IPS DF 6.9 (cell line): ENCODE data around the gene PEX3.
A peak's percentile ranks its signal among the peaks of the same experiment; 100 is the strongest.
"Not testable (repeated sequence)": the region's sequence is repeated elsewhere in the genome, so short reads cannot be mapped to it uniquely, and the experiment has no call there.

Source experiments
- DNase-seq: peaks from one replicate; pipeline ENCODE4 v3.0.0-alpha.2; 2013; ENCODE audit warnings: low read depth, low spot score
- H3K27ac ChIP-seq: one replicate; pipeline ENCODE4 v1.5.1; 2013; ENCODE audit warnings: low read length, control low read depth
- H3K27me3 ChIP-seq: 2 replicates; pipeline ENCODE4 v1.6.1; 2013; ENCODE audit warnings: mild to moderate bottlenecking, low read length; ENCODE audit not compliant: control insufficient read depth, insufficient read depth
- H3K36me3 ChIP-seq: 2 replicates; pipeline ENCODE4 v1.6.1; 2013; ENCODE audit warnings: low read length; ENCODE audit not compliant: control insufficient read depth, insufficient read depth
- H3K4me1 ChIP-seq: 2 replicates; pipeline ENCODE4 v1.6.1; 2013; ENCODE audit warnings: low read length; ENCODE audit not compliant: control insufficient read depth, insufficient read depth
- H3K4me3 ChIP-seq: 2 replicates; pipeline ENCODE4 v1.5.1; 2013; ENCODE audit warnings: mild to moderate bottlenecking, low read length
- H3K9me3 ChIP-seq: 2 replicates; pipeline ENCODE4 v1.6.1; 2013; ENCODE audit warnings: low read length, inconsistent platforms; ENCODE audit not compliant: control insufficient read depth, insufficient read depth
- WGBS: extraction: QIAGEN DNeasy Blood & Tissue Kit; methylation state at CpG from one replicate; pipeline ENCODE4 v1.1.7; 2013; ENCODE audit warnings: mixed read lengths, missing lambda C conversion rate; ENCODE audit not compliant: insufficient read length, insufficient coverage; 5-methylcytosine and 5-hydroxymethylcytosine counted together

PEX3 gene

GRCh38 chr6:143447865-143448264, 2.7 kb upstream of the PEX3 start:
- not testable (repeated sequence) for H3K4me3 ChIP-seq, DNase-seq, H3K27ac ChIP-seq, H3K9me3 ChIP-seq, H3K4me1 ChIP-seq, H3K36me3 ChIP-seq, H3K27me3 ChIP-seq
- WGBS = no CpG with 5 or more reads among the region's 2 CpGs

DNA sequence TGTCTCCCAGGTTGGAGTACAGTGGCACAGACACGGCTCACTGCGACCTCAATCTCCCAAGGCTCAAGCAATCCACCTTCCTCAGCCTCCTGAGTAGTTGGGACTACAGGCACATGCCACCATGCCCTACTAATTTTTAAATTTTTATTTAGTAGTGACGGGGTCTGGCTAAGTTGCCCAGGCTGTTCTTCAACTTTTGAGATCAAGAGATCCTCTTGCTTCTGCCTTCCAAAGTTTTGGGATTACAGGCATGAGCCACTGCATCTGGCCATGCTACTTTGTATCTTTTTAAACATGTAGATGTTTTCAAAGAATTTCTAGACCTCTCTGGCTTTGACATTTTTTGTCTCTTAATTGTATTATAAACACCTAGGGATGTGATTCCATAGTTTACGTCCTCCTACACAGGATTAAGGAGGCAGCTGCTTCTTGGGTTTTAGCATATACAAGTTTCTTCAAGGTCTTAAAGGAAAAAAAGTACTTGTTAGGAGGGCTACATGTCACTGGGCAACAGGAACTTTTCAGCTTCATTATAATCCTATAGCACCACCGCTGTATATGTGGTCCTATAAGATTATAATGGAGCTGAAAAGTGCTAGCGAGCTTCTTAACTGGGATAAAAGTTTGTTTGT, 1.4 kb upstream of the PEX3 start:
- H3K4me1 ChIP-seq = no peaks in the 10 kb centered on the region
- no peak overlapping the region for H3K27ac ChIP-seq
- H3K36me3 ChIP-seq = no peaks in the 10 kb centered on the region
- H3K4me3 ChIP-seq = peak overlapping the region; percentile 53; the same call in 1 of the 2 replicates
- no peak for DNase-seq
- WGBS = no CpG with 5 or more reads among the region's 6 CpGs
- H3K27me3 ChIP-seq = 0 out of 2 replicates have a peak, but pooled peaks cover 1% of the 10 kb centered on the region
- no peaks in the 10 kb centered on the region for H3K9me3 ChIP-seq

DNA sequence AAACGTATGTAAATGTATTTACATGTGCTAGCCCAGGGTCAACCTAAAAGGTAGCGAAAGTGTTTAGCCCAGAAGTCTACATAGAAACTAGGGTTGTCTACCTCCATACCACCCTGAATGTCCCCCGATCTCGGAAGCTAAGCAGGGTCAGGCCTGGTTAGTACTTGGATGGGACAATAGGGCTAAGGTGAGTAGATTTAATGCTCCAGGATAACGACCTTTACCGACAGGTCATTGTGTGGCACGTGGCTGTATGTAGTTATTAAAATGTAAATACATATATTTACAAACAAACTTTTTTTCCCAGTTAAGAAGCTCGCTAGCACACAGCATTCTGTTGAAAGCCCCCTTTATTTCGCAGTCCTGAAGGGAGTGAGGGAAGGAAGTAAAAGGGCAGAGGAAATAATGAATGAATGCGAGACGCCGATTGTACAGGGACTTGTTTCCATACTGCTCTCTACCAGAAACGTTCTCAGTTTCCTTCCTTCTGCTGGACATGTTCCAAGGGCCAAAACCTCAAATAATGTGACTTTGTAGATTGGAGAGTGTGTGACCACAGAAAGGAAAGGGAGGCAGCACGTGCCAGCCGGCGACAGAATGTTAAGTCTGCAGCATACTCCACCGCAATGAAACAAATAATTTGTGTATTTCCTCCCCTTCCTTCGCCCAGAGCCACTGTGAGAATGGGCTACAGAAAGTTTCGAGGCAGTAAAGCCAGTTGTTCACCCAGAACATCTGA, 722 bp upstream of the PEX3 start:
- H3K27me3 ChIP-seq = 0 out of 2 replicates have a peak, but pooled peaks cover 1% of the 10 kb centered on the region
- H3K27ac ChIP-seq = no peak overlapping the region
- DNase-seq = no peak
- no peaks in the 10 kb centered on the region for H3K4me1 ChIP-seq
- no CpG with 5 or more reads among the region's 19 CpGs for WGBS
- H3K9me3 ChIP-seq = no peaks in the 10 kb centered on the region
- no peaks in the 10 kb centered on the region for H3K36me3 ChIP-seq
- H3K4me3 ChIP-seq = peak overlapping the region; percentile 53; the same call in 1 of the 2 replicates

- WGBS = no CpG with 5 or more reads among the region's 4 CpGs
- Histone ChIP-seq H3K27me3 (no peaks in the 10 kb centered on the region), H3K36me3 (no peaks in the 10 kb centered on the region), H3K27ac (no peak overlapping the region), H3K4me1 (no peaks in the 10 kb centered on the region), H3K4me3 (no peak overlapping the region), H3K9me3 (no peaks in the 10 kb centered on the region)
- no peak for DNase-seq
These were observed 926 bp downstream of the PEX3 start for GRCh38 chr6:143451531-143451930.

GRCh38 chr6:143457563-143458359, 7.2 kb downstream of the PEX3 start:
- H3K27me3 ChIP-seq = no peaks in the 10 kb centered on the region
- no CpG with 5 or more reads among the region's 2 CpGs for WGBS
- no peak overlapping the region for H3K4me3 ChIP-seq
- DNase-seq = no peak
- no peaks in the 10 kb centered on the region for H3K4me1 ChIP-seq
- no peaks in the 10 kb centered on the region for H3K9me3 ChIP-seq
- H3K36me3 ChIP-seq = no peaks in the 10 kb centered on the region
- no peak overlapping the region for H3K27ac ChIP-seq

DNA sequence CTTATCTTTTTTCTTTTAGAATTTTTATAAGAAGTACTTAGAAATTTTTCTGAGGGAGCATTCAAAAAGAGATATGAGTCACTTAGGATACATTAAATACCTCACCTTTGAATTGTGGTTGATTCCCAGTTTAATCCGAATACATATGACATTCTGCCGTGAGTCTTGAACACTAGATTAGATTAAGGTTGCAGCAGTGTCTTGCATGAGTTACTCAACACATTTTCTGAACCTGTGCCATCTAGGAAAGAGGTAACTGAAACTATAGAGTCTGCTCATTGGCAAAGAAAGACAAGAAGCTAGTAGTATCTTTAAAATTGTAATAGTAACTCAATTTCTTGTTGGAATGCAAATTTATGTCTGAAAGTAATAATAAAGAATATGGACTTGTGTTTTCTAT, 14.9 kb downstream of the PEX3 start:
- Histone ChIP-seq H3K4me3 (no peak overlapping the region), H3K9me3 (no peaks in the 10 kb centered on the region), H3K27ac (no peak overlapping the region), H3K36me3 (no peaks in the 10 kb centered on the region), H3K4me1 (no peaks in the 10 kb centered on the region), H3K27me3 (no peaks in the 10 kb centered on the region)
- no CpG with 5 or more reads among the region's 2 CpGs for WGBS
- no peak for DNase-seq

DNA sequence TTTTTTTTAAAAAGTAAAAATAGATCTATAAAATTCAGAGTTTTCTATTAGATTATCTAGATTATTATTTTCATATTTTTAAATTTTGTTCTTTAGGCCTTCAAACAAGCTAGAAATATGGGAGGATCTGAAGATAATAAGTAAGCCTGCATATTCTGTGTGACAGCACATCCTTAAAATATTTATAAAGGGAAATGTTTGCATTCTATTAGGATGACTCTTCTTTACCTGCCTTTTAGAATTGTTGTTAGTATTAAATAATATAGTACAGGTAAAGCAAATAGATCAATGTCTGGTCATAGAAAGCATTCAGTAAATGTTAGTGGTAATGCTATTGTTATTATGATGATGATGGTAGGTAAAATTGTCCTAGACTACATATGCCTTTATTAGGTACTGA, 17.4 kb downstream of the PEX3 start:
- H3K36me3 ChIP-seq = no peaks in the 10 kb centered on the region
- no peak overlapping the region for H3K4me3 ChIP-seq
- H3K27ac ChIP-seq = no peak overlapping the region
- H3K4me1 ChIP-seq = no peaks in the 10 kb centered on the region
- no peaks in the 10 kb centered on the region for H3K27me3 ChIP-seq
- no peak for DNase-seq
- H3K9me3 ChIP-seq = no peaks in the 10 kb centered on the region

GRCh38 chr6:143468823-143469222, 18.2 kb downstream of the PEX3 start:
- WGBS = no CpG with 5 or more reads among the region's 2 CpGs
- H3K4me1 ChIP-seq, H3K27me3 ChIP-seq, DNase-seq, H3K36me3 ChIP-seq, H3K4me3 ChIP-seq, H3K9me3 ChIP-seq, H3K27ac ChIP-seq: not testable (repeated sequence)

DNA sequence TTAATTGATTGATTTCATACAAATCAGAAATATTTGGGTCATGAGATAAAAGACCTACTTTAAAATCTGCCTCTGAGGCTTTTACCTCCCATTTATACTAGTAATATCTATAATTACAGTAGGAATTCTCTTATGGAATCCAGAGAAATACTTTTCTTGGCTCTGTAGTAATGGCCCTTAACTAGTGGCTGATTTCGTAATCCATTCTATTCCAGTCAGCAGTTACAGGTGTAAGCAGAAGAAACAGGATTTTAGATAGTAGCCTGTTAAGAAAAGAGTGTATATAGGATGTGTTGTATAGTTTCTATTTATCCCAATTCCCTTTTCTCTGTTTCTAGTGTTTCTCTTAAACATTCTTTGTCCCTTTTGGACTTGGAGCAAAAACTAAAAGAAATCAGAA, 21.2 kb downstream of the PEX3 start:
- H3K27me3 ChIP-seq = no peaks in the 10 kb centered on the region
- H3K36me3 ChIP-seq = no peaks in the 10 kb centered on the region
- H3K4me3 ChIP-seq = no peak overlapping the region
- H3K4me1 ChIP-seq = no peaks in the 10 kb centered on the region
- no peaks in the 10 kb centered on the region for H3K9me3 ChIP-seq
- H3K27ac ChIP-seq = no peak overlapping the region
- no CpG with 5 or more reads among the region's 1 CpG for WGBS
- DNase-seq = no peak

- H3K27me3 ChIP-seq = no peaks in the 10 kb centered on the region
- no peaks in the 10 kb centered on the region for H3K36me3 ChIP-seq
- no peak overlapping the region for H3K4me3 ChIP-seq
- no peaks in the 10 kb centered on the region for H3K9me3 ChIP-seq
- no peak for DNase-seq
- no peak overlapping the region for H3K27ac ChIP-seq
- WGBS = no CpG with 5 or more reads among the region's 1 CpG
- H3K4me1 ChIP-seq = no peaks in the 10 kb centered on the region
These were observed 25.9 kb downstream of the PEX3 start for GRCh38 chr6:143476545-143476944.
